GM21723 (cell line): Measurements from ENCODE around the gene ZNF287.
"Not testable (repeated sequence)": the region's sequence is repeated elsewhere in the genome, so short reads cannot be mapped to it uniquely, and the experiment has no call there.

Experiments used
- ATAC-seq: cut with Tn5 transposase; IDR thresholded peaks from one replicate; pipeline ENCODE4 v1.9.1; 2021; ENCODE audit warnings: mild to moderate bottlenecking, moderate library complexity; ENCODE audit not compliant: unreplicated experiment

ZNF287 gene

DNA sequence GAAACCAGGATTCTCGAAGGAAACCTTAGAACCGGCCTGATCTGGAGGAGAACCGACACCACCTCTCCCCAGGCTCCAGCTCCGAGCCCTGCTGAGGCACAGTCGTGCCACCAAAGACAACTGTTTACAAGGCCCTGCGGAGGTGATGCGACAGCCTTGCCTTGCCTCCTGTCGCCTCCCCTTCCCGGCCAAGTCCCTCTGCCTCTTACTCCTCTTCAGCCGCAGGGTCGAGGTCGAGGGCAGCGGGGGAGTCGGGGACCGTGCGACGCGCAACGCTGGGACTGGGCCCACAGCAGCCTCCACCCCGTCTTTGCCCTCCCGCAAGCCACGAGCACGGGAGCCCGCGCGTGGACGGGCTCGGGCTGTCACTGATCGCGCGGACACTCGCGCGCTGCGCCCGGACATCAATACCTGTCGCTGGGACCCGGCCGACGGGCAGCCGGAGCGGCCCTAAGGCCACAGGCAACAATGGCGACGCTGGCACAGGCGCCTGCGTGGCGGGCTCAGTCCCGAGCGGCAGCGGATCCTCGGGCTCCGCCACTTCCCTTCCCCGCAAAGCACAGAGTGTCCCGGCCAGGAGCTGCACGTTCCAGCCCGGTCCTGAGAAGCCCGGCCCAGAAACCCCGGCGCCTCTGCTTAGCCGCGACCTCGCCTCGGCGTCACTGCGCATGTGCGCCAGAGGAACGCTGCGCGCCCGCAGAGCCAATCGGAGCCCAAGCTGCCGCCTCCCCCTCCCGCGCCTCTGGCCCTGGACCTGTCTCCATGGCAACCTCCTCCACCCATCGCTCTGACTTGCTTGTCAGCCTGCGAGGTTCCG is at the start of gene ZNF287:
Gene ZNF287 (minus strand): TSS at position 664 of the 817 bp plus-strand sequence. CDS start 1,473 bp downstream, outside the sequence.
- ATAC-seq: peak; percentile 91

DNA sequence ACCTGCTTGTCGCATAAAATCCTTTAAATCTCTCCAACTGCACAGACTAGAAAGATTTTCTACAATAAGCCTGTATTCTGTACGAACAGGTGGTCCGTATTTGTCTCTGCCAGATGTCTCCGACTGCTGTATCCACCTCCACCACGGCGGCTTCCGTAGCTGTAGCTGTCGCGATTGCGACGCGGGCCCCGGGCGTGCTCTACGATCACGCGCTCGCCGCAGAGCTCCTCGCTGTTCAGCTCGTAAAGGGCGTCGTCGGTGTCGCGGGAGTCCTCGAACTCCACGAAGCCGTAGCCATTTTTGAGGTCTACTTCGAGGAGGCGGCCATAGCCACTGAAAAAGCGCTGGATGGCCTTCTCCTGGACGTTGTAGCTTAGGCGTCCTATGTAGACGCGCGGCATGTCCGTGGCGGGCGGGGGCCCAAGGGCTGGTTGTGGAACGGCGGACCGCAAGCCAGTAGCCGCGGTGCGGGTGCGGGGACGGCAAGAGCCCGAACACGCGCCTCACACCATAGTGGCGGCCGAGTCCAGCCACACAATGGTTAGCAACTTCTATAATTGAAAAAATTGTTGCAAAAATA is 48.6 kb upstream of the ZNF287 start:
- ATAC-seq: no peak

DNA sequence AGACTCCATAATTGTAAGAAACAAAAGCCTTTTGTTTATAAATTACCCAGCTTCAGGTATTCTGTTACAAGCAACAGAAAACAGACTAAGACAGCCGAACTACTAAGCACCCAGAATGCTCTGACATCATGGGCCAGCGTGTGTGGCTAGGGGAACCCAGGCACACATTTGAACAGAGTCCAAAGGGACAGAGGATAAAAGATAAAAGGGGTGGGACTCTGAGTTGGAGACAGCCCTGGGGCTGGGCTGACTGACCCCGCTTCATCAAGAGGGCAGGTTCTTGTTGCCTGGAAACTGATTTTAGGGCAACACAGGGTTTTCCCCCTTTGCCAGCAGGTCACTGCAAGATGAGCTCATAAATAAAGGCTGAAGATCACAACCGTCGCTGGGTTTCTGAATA is 30.5 kb upstream of the ZNF287 start:
- no peak for ATAC-seq

DNA sequence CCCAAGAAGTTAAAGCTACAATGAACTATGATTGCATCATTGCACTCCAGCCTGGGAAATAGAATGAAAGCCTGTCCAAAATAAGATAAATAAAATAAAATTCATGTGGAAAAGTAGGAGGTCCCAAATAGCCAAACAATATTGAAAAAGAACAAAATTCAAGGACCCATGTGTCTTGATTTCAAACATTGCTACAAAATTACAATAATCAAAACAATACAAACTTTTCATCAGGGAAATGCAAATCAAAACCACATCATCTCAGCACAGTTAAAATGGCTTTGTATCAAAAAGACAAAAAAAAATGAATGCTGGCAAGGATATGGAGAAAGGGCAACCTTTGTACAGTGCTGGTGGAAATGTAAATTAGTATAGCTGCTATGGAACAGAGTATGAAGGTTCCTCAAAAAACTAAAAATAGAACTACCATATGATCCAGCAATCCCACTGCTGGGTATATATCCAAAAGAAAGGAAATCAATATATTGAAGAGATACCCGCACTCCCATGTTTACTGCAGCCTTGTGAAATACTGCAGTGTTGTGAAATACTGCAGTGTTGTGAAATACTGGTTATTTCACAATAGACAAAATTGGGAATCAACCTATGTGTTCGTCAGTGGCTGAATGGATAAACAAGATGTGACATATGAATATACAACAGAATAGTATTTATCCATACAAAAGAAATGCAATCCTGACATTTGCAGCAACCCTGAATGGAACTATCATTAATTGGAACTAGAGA is 24.5 kb upstream of the ZNF287 start:
- ATAC-seq: no peak

DNA sequence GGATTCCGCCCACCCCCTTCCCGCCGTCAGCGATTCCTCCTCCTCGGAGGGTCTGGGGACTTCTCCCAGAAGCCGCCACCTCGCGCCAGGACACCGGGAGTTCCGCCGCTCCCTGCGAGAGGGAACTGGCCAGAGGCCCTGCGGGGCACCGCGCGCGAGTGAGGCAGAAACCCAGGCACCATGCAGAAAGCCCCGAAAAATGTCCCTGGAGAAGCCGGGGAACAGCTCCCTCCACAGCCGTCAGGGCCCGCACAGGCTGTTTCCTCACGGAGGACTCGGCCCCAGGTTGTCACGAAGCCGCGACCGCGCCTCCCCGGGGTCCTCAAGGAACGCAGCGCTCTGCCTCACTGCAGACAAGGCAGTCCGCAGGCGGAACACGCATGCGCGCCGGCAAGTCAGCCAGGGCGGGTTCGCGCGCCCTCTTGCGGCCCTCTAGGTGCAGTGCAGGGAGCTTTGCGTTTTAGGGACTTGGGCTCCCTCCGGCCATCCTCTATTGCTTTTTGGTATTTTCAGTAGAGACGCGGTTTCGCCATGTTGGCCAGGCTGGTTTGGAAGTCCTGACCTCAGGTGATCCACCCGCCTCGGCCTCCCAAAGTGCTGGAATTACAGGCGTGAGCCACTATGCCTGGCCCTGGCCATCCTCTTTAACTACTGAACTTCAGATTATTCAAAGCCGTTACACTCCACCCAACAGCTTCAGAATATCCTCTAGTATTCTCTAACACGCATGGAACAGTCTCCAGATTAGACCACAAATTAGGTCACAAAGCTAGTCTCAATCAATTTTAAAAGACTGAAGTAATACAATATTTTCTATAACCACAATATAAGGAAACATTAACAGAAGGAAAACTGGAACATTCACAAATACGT is 20.3 kb upstream of the ZNF287 start:
- peak; percentile 84 for ATAC-seq

DNA sequence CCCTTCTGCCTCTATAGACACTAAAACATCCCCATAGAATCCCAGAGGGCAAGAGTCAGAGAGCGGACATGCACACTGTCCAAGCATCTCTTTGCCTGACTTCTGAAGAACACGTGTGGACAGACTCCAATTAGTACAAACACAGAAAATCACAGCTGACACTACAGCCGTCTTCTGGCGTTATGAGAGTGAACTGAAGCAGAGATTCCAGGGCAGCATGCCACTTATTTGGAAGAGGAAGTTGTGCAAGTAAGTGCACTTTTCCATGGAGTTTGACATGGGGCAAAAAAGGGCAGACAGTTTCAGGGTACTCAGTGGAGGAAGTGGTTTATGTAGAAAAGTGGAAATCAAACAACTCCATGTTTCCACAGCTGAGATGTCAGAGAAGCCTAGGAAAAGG is 16.8 kb upstream of the ZNF287 start:
- ATAC-seq: no peak

DNA sequence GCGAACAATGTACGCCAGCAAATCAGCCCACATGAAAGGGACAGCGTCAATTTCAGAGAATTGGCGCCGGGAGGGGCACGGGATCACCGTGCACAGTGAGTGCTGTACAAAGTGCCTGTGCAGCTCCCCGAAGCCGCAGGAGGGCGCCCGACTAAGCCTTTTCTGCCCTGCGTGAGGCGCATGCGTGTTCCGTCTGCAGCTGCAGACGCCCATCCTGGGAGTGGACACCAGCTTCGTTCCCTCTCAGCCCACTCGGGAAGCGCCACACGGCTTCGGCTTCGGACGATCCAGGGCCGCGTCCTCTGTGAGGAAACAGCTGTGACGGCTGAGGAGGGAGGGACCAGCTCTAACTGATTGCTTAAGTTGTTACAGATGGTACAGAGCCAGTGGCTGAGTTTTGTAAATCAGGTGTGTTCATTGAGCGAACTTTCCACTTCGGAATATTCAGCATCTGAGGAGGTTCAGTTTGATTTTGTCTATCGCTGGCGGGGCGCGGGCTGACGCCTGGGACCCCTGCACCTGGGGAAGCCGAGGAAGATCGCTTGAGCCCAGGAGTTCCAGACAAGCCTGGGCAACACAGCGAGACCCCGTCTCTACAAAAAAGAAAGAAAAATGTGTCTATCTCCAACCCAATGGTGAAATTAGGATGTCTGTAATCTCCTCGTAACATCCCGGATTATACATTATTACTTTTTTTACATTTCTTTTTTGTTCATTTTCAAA is 15.4 kb upstream of the ZNF287 start:
- no peak for ATAC-seq

DNA sequence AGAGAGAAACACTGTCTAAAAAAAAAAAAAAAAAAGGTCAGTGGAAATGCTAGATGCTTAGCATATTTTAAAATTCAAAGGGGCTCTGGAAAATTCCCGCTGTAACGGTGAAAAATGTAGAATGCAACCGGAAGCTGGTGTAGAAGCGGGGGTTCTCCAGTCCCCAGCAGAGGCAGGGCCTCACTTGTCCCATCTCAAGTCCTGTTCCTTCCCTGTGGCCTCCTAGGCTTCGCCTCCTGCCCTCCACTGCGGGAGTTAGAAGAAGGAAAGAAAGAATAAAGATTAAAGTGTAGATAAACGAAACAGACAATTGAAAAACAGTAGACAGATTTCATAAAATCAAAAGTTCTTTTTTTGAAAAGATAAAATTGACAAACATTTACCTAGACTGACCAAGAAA is 14.8 kb upstream of the ZNF287 start:
- no peak for ATAC-seq

DNA sequence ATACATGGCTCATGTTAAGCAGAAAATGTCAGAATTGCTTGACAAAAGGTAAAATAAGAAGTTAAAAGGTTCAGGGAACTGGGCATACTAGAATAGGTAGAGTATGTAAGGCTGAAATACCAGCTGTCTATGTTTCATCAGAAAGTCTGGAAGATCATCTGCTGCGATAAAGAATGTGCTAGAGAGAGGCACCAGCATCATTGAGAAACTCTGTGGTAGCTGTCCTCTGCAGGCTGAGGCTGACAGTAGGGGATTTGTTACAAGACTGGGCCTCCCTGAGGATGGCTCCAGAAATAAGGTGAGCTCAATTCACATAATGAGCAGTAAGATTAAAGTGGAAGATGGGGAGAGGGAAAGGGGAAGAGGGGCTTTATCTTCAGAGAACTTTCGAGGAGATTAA is 4.5 kb upstream of the ZNF287 start:
- no peak for ATAC-seq

DNA sequence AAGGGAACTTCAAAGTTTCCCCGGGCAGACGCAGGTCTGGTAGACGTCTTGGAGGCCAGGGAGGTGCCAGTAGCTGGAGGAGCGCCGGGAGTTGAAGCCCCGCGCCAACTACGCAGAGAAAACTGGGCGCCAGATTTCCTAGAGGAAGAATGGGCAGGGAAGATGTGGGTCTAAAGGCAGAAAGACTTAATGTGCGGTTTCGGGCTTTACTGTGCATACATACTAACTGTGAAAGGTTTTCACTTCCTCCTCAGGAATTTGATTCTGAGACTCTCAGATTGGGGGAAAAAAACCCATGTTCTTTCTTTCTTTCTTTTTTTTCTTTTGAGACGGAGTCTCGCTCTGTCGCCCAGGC is 331 bp upstream of the ZNF287 start:
- peak; percentile 36 for ATAC-seq

DNA sequence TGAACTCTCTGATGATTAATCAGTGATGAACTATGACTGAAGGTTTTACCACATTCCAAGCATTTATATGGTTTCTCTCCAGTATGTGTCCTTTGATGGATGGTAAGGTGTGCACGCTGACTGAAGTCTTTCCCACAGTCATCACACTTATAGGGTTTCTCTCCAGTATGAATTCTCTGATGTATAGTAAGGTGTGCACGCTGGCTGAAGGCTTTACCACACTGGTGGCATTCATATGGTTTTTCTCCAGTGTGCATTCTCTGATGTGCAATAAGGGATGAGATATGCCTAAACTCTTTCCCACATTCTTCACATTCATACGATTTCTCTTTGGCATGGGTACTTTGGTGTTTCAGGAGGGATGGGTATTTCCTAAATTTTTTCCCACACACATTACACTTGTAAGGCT is 16.4 kb downstream of the ZNF287 start:
- no peak for ATAC-seq

DNA sequence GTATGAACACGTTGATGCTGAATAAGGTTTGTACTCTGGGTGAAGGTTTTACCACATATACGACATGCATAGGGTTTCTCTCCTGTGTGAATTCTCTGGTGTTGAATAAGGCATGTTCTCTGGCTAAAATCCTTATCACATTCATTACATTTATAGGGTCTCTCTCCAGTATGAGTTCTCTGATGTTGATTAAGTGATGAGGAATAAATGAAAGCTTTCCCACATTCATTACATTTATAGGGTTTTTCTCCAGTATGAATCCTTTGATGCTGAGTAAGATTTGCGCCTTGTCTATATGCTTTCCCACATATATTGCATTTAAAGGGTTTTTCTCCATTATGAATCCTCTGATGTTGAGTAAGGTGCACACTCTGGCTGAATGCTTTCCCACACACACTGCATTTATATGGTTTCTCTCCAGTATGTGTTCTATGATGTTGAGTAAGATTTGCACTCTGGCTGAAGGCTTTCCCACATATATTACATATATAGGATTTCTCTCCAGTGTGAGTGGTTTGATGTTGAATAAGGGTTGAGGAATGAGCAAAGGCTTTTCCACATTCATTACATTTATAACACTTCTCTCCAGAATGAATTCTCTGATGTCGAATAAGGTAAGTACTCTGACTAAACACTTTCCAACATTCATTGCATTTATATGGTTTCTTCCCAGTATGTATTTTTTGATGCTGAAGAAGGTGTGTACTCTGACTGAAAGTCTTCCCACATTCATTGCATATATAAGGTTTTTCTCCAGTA is 16.9 kb downstream of the ZNF287 start:
- ATAC-seq: no peak

DNA sequence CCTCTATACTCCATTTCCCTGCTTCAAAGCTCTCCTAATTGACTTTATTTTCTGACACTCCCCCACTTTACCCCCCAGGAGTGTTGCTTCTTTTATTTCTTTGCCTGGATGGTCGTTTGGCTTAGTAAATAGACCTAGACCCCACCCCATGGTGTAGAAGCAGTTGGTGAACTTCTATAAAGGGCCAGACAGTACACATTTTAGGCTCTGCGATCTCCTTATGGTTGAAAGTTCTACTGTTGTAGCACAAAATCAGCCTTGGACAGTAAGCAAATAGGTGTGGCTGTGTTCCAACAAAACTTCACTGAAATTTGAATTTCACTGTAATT is 31.9 kb downstream of the ZNF287 start:
- no peak for ATAC-seq

DNA sequence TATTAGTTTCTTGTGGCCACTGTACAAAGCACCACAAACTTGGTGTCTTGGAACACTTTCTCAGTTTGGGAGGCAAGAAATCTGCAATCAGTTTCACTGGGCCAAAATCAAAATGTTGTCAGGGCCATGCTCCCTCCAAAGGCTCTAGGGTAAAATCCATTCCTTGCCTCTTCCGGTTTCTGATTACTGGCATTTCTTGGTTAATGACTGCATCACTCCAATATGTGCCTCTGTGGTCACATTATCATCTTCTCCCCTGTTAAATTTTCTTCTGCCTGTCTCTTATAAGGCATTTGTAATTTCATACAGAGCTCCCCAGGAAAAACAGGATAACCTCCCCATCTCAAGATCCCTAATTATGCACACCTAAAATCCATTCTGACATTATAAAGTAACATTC is 34.8 kb downstream of the ZNF287 start:
- no peak for ATAC-seq

DNA sequence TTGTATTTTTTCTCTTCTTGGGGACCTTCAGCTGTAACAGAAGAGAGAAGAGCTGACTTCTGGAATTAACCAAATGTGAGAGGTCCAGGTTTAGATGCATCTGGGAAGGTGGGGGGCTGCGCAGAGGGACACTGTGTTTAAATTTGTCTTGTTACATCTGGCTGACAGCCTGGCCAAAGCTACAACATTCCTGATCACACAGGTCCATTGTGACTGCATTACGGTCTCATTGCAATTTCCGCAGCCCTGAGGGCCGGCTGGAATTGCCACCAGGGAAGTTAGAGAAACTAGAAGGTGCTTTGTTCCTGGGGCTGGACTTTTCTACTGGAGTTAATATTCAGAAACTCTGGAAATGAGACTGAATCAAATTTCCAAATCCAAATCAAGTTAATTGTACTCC is 39.1 kb downstream of the ZNF287 start:
- ATAC-seq: no peak

DNA sequence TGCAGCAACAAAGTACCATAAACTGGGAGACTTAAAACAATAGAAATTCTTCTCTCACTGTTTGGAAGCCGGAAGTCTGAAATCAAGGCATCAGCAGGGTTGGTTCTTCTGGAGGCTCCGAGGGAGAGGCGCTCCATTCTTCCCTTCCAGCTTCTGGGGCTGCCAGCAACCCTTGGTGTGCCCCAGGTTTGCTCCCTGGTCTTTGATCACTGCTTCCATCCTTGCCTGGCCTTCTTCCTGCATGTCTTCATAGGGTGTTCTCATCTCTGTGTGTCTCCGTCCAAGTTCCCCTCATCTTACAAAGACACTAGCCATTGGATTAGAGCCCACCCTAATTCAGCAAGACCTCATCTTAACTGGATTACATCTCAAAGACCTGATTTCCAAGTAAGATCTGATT is 41.7 kb downstream of the ZNF287 start:
- no peak for ATAC-seq

DNA sequence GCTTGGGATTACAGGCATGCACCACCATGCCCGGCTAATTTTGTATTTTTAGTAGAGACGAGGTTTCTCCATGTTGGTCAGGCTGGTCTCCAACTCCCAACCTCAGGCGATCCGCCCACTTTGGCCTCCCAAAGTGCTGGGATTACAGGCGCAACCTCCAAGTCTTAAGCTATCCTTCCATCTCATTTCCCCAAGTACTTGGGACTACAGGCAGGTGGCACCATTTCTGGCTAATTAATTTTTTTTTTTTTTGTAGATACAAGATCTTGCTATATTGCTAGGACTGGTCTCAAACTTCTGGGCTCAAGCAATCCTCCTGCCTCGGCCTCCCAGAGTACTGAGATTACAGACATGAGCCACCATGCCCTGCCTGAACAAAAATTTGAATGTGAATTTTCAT is 43.4 kb downstream of the ZNF287 start:
- not testable (repeated sequence) for ATAC-seq

DNA sequence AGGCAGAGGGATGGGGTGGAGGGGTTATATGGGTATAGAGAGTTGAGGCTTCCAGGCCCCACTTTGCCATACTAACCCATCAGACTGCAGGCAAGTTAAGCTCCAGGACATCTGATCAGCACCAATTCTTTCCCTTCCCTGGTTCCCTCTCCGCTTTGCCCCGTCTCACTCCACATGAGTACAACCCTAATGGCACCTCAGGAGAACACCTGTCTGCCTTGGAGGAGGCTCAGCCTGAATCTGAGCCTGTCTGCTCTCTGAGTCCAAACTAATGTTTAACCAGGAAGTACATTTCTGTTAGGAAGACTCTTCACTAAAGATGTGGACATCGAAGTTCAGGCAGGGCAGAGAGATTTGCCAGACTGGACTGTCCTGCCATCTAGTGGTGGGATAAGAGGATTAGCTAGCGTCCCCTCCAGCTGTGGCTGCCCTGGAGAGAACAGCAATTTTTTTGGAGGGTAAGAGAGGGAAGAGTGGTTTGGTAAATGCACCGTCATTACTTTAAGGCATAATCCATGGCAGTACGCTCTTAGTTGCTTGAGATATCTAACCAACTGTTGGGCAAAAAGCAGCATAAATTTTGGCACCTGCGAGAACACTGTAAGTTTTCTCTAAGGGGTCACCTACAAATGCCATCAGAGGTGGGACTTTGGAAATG is 47.8 kb downstream of the ZNF287 start:
- peak; percentile 71 for ATAC-seq

DNA sequence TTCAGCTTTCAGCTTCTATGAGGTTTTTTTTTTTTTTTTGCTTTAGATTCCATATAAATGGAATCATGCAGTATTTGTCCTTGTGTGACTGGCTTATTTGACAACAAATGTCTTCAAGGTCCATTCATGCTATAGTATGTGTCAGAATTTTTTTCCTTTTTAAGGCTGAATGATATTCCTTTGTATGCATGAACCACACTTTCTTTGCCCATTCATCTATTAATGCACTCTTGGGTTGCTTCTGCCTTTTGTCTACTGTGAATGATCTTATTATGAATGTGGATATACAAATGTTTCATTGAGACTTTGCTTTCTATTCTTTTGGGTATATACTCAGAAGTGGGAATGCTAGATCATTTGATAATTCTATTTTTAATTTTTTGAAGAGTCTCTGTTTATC is 50.0 kb downstream of the ZNF287 start:
- ATAC-seq: no peak
